A549 (cell line): ENCODE data around the gene CLIP1. TPM values are rescaled to one million over a fixed set of nuclear protein-coding genes. Genes with fewer than 3 reads are reported as not detected.
"Not testable (repeated sequence)": the region's sequence is repeated elsewhere in the genome, so short reads cannot be mapped to it uniquely, and the experiment has no call there.

Experiments
- ATAC-seq, 2 experiments: fragments of 200-7000 bp in 1 of 2; fragments of >200 bp in 1 of 2; cut with Nextera tagmentation in 1 of 2; cut with Tn5 transposase in 1 of 2; 3 replicates each; pipeline versions ENCODE4 v1.8.0 to v1.9.1; 2018 to 2020; ENCODE audit warnings: mild to moderate bottlenecking in 1 of 2, moderate library complexity in 1 of 2
- CTCF ChIA-PET: fragments of 300-600 bp; sonication (Branson Sonifier 250); formaldehyde crosslinking; extraction: SDS; loops from one replicate; lab custom pipeline; 2021; ENCODE audit warnings: antibody characterized with exemption, inconsistent platforms; lab: Yijun Ruan, JAX
- POLR2A ChIA-PET: fragments of 350-600 bp; formaldehyde crosslinking; extraction: SDS; loops from one replicate; lab custom pipeline; 2021; ENCODE audit warnings: antibody characterized with exemption, inconsistent platforms; lab: Yijun Ruan, JAX
- DNase-seq, 2 experiments: peaks; one replicate each; pipeline versions ENCODE4 v3.0.0 to v3.0.0-alpha.2; 2011 to 2016; ENCODE audit warnings: low read depth in 1 of 2, low spot score in 1 of 2
- FAIRE-seq: peaks from 2 replicates; lab custom pipeline; 2011; peaks lifted over from hg19 to GRCh38; lab: Jason Lieb, UNC
- H3K27ac ChIP-seq, 2 experiments: fragments of >200 bp; sonication (Bioruptor Twin); formaldehyde crosslinking; 3 replicates each; pipeline ENCODE4 v1.5.1; 2016 to 2017
- H3K4me1 ChIP-seq: fragments of >200 bp; sonication (Bioruptor Twin); formaldehyde crosslinking; 3 replicates; pipeline ENCODE4 v1.6.1; 2016
- H3K4me2 ChIP-seq: fragments of >200 bp; sonication (Bioruptor Twin); formaldehyde crosslinking; 3 replicates; pipeline ENCODE4 v1.6.1; 2016
- H3K4me3 ChIP-seq: fragments of >200 bp; sonication (Bioruptor Twin); formaldehyde crosslinking; 3 replicates; pipeline ENCODE4 v1.5.1; 2016
- H3K9me3 ChIP-seq: fragments of >200 bp; sonication (Bioruptor Twin); formaldehyde crosslinking; 3 replicates; pipeline ENCODE4 v1.6.1; 2016
- BHLHE40 ChIP-seq: IDR thresholded peaks from 2 replicates; pipeline ENCODE4 v1.6.1; 2012; ENCODE audit warnings: low read depth, low read length, inconsistent platforms
- CBX8 ChIP-seq: fragments of 200-600 bp; sonication (generic); IDR thresholded peaks from 2 replicates; pipeline ENCODE4 v1.6.1; 2016
- CEBPB ChIP-seq, 2 experiments: fragments of >200 bp in 1 of 2; sonication (Bioruptor Twin) in 1 of 2; formaldehyde crosslinking in 1 of 2; IDR thresholded peaks; 2 replicates each; pipeline ENCODE4 v1.6.1; 2012 to 2016
- CHD2 ChIP-seq: fragments of 150-350 bp; IDR thresholded peaks from 2 replicates; pipeline ENCODE4 v1.6.1; 2014; ENCODE audit warnings: low read length; ENCODE audit not compliant: partially characterized antibody
- EHF ChIP-seq: fragments of 250-450 bp; sonication (Bioruptor Pico); IDR thresholded peaks from 2 replicates; pipeline ENCODE4 v1.5.0; 2020; ENCODE audit warnings: mild to moderate bottlenecking
- FOSL2 ChIP-seq, 2 experiments: fragments of 450-650 bp in 1 of 2; fragments of >200 bp in 1 of 2; sonication (Bioruptor Twin) in 1 of 2; formaldehyde crosslinking; IDR thresholded peaks; 2 replicates each; pipeline versions ENCODE4 v1.5.0 to v1.6.1; 2016 to 2020; ENCODE audit warnings: mild to moderate bottlenecking in 1 of 2, moderate library complexity in 1 of 2
- GATA3 ChIP-seq: IDR thresholded peaks from 2 replicates; pipeline ENCODE4 v1.6.1; 2012; ENCODE audit warnings: borderline replicate concordance
- HEYL ChIP-seq: fragments of 250-450 bp; sonication (Bioruptor Pico); IDR thresholded peaks from 2 replicates; pipeline ENCODE4 v1.8.0; 2021; ENCODE audit warnings: mild to moderate bottlenecking, moderate library complexity
- MAFK ChIP-seq: fragments of 450-650 bp; IDR thresholded peaks from 2 replicates; pipeline ENCODE4 v1.6.1; 2014; ENCODE audit not compliant: partially characterized antibody
- MAZ ChIP-seq: fragments of 150-350 bp; IDR thresholded peaks from 2 replicates; pipeline ENCODE4 v1.6.1; 2014; ENCODE audit warnings: antibody characterized with exemption, low read depth, low read length, borderline replicate concordance
- NFE2L2 ChIP-seq: fragments of 150-350 bp; conservative IDR thresholded peaks from 2 replicates; pipeline ENCODE4 v1.6.1; 2014; ENCODE audit warnings: low read length
- NR3C1 ChIP-seq: fragments of >200 bp; sonication (Bioruptor Twin); formaldehyde crosslinking; IDR thresholded peaks from 3 replicates; pipeline ENCODE4 v1.6.1; 2017
- POLR2AphosphoS2 ChIP-seq: conservative IDR thresholded peaks from 2 replicates; pipeline ENCODE4 v1.6.1; 2012; ENCODE audit warnings: low read length, improper control_type of control experiment, inconsistent platforms
- ZFP36 ChIP-seq: fragments of 450-650 bp; IDR thresholded peaks from 2 replicates; pipeline ENCODE4 v1.6.1; 2014; ENCODE audit warnings: borderline replicate concordance; ENCODE audit not compliant: partially characterized antibody
- WGBS: methylation state at CpG from one replicate; pipeline ENCODE4 v1.1.6; 2017; ENCODE audit errors: missing lambda C conversion rate; 5-methylcytosine and 5-hydroxymethylcytosine counted together
- polyA plus RNA-seq, 4 experiments: library from polyadenylated mRNA; depleted of rRNA in 3 of 4; stranded (reverse); fragments of >200 nt; fragmentation: RNase III in 1 of 4; extraction: RNeasy Plus Mini Kit Qiagen cat#74134 plus additional on column Dnase treatment in 1 of 4; gene quantifications; 2 replicates in 3 of 4; 3 replicates in 1 of 4; pipeline ENCODE4 v1.2.3, GENCODE V29; 2011 to 2017
- TF ChIP-seq, protein P1 (sequence below): fragments of >200 bp; sonication (Bioruptor Twin); formaldehyde crosslinking; IDR thresholded peaks from 3 replicates; pipeline ENCODE4 v1.5.1; 2016
- TF ChIP-seq, protein P2 (sequence below): fragments of >200 bp; sonication (Bioruptor Twin); formaldehyde crosslinking; IDR thresholded peaks from 2 replicates; pipeline ENCODE4 v1.6.1; 2016

The CLIP1 gene
- polyA plus RNA-seq, 2 of the 4 experiments (the other 2 are of a cell fraction) = 43.0 to 133 TPM

DNA sequence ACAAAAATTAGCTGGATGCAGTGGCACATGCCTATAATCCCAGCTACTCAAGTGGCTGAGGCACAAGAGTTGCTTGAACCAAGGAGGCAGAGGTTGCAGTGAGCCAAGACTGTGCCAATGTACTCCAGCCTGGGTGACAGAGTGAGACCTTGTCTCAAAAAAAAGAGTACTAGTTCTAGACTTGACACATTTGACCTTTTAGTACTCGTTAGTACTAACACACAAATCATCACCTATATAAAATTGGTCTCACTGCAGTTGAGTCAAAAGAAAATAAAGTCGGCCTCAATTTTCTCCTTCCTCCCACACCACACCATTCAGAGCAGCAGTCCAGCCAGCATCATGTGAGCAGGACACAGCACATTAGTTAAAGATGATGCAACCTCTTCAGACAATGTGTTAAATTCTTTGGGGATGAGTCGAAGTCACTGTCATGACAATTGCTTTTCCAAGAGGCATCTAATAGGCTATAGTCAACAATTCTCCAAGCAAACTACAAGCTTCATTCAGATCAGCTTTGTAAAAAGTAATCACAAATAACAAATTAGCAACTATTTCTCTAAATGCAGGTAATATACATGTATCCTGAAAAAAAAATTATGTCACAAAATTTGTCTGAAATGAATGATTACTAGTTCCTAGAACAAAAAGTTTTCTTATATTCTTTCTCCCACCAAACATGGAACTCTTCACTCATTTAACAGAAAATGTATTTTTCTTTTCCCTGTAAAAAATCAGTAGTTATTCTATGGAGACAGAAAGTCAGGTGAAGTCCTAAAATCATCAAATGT lies 55.6 kb downstream of the CLIP1 start (continued):
- TF ChIP-seq NFE2L2 (no peak), CEBPB (IDR thresholded peaks at IDR 0.05) (peak; percentile 88 to 97), CHD2 (no peak), MAFK (peak; percentile 45), HEYL (CRISPR knock-in tag) (peak; percentile 77; the same call in 1 of the 2 replicates), EHF (CRISPR knock-in tag) (no peak), CBX8 (no peak), GATA3 (peak; percentile 52; the same call in 1 of the 2 replicates), ZFP36 (no peak), POLR2AphosphoS2 (no peak)
- TF ChIP-seq, protein P1, sequence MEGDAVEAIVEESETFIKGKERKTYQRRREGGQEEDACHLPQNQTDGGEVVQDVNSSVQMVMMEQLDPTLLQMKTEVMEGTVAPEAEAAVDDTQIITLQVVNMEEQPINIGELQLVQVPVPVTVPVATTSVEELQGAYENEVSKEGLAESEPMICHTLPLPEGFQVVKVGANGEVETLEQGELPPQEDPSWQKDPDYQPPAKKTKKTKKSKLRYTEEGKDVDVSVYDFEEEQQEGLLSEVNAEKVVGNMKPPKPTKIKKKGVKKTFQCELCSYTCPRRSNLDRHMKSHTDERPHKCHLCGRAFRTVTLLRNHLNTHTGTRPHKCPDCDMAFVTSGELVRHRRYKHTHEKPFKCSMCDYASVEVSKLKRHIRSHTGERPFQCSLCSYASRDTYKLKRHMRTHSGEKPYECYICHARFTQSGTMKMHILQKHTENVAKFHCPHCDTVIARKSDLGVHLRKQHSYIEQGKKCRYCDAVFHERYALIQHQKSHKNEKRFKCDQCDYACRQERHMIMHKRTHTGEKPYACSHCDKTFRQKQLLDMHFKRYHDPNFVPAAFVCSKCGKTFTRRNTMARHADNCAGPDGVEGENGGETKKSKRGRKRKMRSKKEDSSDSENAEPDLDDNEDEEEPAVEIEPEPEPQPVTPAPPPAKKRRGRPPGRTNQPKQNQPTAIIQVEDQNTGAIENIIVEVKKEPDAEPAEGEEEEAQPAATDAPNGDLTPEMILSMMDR = no peak

DNA sequence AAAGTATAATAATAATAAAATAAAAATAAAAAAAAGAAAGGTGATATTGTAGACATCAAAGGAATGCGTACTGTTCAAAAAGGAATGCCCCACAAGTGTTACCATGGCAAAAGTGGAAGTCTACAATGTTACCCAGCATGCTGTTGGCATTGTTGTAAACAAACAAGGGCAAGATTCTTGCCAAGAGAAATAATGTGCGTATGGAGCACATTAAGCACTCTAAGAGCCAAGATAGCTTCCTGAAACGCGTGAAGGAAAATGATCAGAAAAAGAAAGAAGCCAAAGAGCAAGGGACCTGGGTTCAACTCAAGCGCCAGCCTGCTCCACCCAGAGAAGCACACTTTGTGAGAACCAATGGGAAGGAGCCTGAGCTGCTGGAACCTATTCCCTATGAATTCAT lies 57.2 kb downstream of the CLIP1 start:
- DNase-seq, H3K9me3 ChIP-seq, H3K4me2 ChIP-seq, H3K4me3 ChIP-seq, ATAC-seq, POLR2A ChIA-PET, FAIRE-seq: not testable (repeated sequence)
- Histone ChIP-seq H3K27ac (peak overlapping the region; percentile 86 to 95), H3K4me1 (peaks cover 47% of the 10 kb centered on the region)
- WGBS = 77% methylated on average over 5 of the region's 5 CpGs
- CTCF ChIA-PET = interaction anchor here (2.3 kb wide), 1 partner anchor 10 kb away, joined by 20 read pairs; no protein-coding TSS in a partner anchor

DNA sequence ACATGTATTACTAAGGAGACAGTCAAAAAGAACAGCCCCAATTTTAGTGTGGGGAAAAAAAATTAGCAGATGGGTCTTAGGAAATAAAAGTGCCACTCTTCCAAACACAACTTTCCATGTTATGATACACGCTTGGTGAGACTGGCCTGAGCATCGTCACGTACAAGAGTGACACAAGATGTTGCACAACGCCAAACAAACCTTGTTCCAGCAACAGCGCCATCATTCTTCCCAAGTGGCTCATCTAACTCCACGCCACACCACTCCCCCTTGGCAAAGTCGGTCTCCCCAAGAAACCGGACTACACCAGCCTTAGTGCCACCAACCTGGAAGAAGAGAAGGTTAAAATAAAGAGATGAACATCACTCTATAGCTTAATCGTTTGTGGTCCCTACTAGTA lies 58.7 kb downstream of the CLIP1 start:
- ATAC-seq = no peak
- Histone ChIP-seq H3K4me3 (no peak overlapping the region), H3K27ac (no peak overlapping the region), H3K9me3 (no peaks in the 10 kb centered on the region), H3K4me2 (no peak overlapping the region), H3K4me1 (peaks cover 40% of the 10 kb centered on the region)
- TF ChIP-seq, protein P2, sequence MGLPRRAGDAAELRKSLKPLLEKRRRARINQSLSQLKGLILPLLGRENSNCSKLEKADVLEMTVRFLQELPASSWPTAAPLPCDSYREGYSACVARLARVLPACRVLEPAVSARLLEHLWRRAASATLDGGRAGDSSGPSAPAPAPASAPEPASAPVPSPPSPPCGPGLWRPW = no peak
- TF ChIP-seq NR3C1 (no peak), BHLHE40 (no peak)
- ChIA-PET POLR2A (no interaction called here), CTCF (interaction anchor here (0.9 to 1.2 kb wide), 3 partner anchors 8 to 29 kb away, joined by 3 to 4 read pairs (median 3); no protein-coding TSS in a partner anchor)
- DNase-seq = no peak
- no peak for FAIRE-seq
- 91% methylated on average over 9 of the region's 9 CpGs for WGBS

DNA sequence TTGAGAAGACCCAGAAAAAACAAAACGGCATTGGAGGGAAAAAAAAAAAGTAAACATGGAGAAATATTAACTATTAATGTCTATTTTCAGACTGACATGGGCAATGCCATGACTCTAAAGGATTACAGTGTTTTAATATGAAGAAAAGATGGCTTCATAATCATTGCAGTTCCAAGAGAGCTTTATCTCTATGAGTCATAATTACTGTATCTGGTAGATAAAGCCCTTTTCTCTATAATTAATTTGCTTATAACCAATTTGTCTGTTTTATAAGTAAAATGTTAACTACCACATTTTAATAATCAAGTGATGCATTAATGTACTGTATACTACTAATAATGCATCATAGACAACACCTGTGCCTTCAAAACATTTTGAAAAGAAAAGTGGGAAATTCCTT lies 59.7 kb downstream of the CLIP1 start:
- ChIA-PET CTCF (no interaction called here), POLR2A (interaction anchor here (0.6 kb wide), 1 partner anchor 137 kb away, joined by 8 read pairs; the partner anchor contains the start of gene DIABLO)
- H3K9me3 ChIP-seq = no peaks in the 10 kb centered on the region
- 67% methylated on average over 1 of the region's 1 CpG for WGBS
- H3K4me3 ChIP-seq = no peak overlapping the region
- H3K4me2 ChIP-seq = no peak overlapping the region
- peaks cover 29% of the 10 kb centered on the region for H3K4me1 ChIP-seq
- H3K27ac ChIP-seq = 0 out of 6 replicates have a peak overlapping the region, but pooled peaks of 1 of the 2 experiments have one; percentile 31
- TF ChIP-seq FOSL2 (IDR thresholded peaks at IDR 0.05) = no peak
- peak; percentile 53; the same call in 1 of the 2 replicates for TF ChIP-seq FOSL2 (CRISPR knock-in tag; IDR thresholded peaks at IDR 0.05)
- TF ChIP-seq MAZ = no peak
- TF ChIP-seq, all 56 proteins: peak for 1
- DNase-seq (no peak), FAIRE-seq (no peak), ATAC-seq (no peak)

DNA sequence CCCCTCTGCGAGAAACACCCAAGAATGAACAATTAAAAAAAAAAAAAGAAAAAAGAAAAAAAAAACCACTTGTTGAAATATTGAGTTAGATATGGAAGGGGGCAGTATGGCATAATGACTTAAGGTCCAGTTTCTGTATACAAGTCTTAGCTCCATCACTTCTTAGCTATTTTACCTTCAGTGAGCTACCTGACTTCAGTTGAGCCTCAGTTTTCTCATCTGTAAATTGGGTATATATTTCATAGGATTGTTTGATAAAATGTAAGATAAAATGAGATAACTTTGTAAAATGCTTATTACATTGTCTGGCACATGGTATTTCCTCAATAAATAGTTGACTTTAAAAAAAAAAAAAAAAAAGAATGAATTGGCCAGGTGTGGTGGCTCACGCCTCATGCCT lies 64.1 kb downstream of the CLIP1 start:
- DNase-seq, H3K4me3 ChIP-seq, FAIRE-seq, POLR2A ChIA-PET, H3K27ac ChIP-seq, H3K4me2 ChIP-seq, ATAC-seq, H3K9me3 ChIP-seq, H3K4me1 ChIP-seq: not testable (repeated sequence)
- WGBS = 97% methylated on average over 2 of the region's 2 CpGs
- CTCF ChIA-PET = interaction anchor here (0.6 to 1.6 kb wide), 9 partner anchors 10 to 487 kb away, joined by 3 to 5 read pairs (median 3); no protein-coding TSS in a partner anchor

DNA sequence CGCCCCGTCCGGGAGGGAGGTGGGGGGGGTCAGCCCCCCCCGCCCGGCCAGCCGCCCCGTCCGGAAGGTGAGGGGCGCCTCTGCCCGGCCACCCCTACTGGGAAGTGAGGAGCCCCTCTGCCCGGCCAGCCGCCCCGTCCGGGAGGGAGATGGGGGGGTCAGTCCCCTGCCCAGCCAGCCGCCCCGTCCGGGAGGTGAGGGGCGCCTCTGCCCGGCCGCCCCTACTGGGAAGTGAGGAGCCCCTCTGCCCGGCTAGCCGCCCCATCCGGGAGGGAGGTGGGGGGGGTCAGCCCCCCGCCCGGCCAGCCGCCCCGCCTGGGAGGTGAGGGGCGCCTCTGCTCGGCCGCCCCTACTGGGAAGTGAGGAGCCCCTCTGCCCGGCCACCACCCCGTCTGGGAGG lies 64.9 kb downstream of the CLIP1 start:
- H3K4me3 ChIP-seq, POLR2A ChIA-PET, H3K9me3 ChIP-seq, H3K4me1 ChIP-seq, H3K27ac ChIP-seq, FAIRE-seq, ATAC-seq, DNase-seq, H3K4me2 ChIP-seq: not testable (repeated sequence)
- CTCF ChIA-PET = interaction anchor here (0.7 to 0.9 kb wide), 2 partner anchors 9 to 20 kb away, joined by 3 read pairs; no protein-coding TSS in a partner anchor
- 96% methylated on average over 5 of the region's 32 CpGs for WGBS

DNA sequence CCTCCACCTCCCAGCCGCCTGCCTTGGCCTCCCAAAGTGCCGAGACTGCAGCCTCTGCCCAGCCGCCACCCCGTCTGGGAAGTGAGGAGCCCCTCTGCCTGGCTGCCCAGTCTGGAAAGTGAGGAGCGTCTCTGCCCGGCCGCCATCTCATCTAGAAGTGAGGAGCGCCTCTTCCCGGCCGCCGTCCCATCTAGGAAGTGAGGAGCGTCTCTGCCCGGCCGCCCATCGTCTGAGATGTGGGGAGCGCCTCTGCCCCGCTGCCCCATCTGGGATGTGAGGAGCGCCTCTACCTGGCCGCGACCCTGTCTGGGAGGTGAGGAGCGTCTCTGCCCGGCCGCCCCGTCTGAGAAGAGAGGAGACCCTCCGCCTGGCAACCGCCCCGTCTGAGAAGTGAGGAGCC lies 65.5 kb downstream of the CLIP1 start:
- CTCF ChIA-PET = interaction anchor here (0.6 to 3.5 kb wide), 16 partner anchors 12 to 231 kb away, joined by 3 to 54 read pairs (median 8); no protein-coding TSS in a partner anchor
- DNase-seq, POLR2A ChIA-PET, H3K4me1 ChIP-seq, H3K9me3 ChIP-seq, FAIRE-seq, H3K27ac ChIP-seq, H3K4me3 ChIP-seq, H3K4me2 ChIP-seq, ATAC-seq: not testable (repeated sequence)
- 93% methylated on average over 10 of the region's 27 CpGs for WGBS
